Measurements from ENCODE around the gene CCNQ. TPM values are rescaled to one million over a fixed set of nuclear protein-coding genes. Genes with fewer than 3 reads are reported as not detected.

Gene CCNQ
- total RNA-seq, 4 donors from 2014 or later: 30.7 to 57.7 (median 51.4) TPM

DNA sequence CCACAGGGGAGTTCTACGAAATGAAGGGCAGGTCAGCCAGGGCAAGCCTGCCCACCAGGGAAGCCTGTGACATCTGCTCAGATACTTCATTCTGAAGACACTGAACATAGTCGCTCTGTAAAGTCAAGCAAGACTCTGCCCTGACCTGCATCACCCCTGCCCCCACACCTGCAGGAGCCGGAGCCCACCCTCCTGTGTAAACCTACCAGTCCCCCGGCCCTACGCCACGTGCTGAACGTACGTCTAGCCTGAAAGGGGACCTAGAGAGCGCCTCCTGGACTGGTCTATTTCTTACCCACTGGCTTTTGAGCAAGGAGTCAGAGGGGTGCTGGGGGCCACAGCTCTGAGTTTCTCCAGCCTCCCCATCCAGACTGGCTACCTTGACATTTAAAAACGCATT lies 11.6 kb downstream of the CCNQ start:
- Histone ChIP-seq H3K27ac (no peak overlapping the region), H3K9me3 (no peaks in the 10 kb centered on the region), H3K4me1 (no peaks in the 10 kb centered on the region), H3K4me3 (no peak overlapping the region), H3K36me3 (peaks cover 0 to 52% of the 10 kb centered on the region in 2 donors), H3K27me3 (no peaks in the 10 kb centered on the region)
- no peak for ATAC-seq
- WGBS, 2 donors (ENCODE audit: low coverage in 1 of 2): 73 to 100% methylated on average over 1 to 5 of the region's 10 CpGs
- no peak for TF ChIP-seq EP300 (IDR thresholded peaks at IDR 0.05)
- TF ChIP-seq POLR2AphosphoS5 (IDR thresholded peaks at IDR 0.05): no peak
- no peak for TF ChIP-seq POLR2A (IDR thresholded peaks at IDR 0.05)
- TF ChIP-seq, protein P1, sequence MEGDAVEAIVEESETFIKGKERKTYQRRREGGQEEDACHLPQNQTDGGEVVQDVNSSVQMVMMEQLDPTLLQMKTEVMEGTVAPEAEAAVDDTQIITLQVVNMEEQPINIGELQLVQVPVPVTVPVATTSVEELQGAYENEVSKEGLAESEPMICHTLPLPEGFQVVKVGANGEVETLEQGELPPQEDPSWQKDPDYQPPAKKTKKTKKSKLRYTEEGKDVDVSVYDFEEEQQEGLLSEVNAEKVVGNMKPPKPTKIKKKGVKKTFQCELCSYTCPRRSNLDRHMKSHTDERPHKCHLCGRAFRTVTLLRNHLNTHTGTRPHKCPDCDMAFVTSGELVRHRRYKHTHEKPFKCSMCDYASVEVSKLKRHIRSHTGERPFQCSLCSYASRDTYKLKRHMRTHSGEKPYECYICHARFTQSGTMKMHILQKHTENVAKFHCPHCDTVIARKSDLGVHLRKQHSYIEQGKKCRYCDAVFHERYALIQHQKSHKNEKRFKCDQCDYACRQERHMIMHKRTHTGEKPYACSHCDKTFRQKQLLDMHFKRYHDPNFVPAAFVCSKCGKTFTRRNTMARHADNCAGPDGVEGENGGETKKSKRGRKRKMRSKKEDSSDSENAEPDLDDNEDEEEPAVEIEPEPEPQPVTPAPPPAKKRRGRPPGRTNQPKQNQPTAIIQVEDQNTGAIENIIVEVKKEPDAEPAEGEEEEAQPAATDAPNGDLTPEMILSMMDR (IDR thresholded peaks at IDR 0.05): no peak

DNA sequence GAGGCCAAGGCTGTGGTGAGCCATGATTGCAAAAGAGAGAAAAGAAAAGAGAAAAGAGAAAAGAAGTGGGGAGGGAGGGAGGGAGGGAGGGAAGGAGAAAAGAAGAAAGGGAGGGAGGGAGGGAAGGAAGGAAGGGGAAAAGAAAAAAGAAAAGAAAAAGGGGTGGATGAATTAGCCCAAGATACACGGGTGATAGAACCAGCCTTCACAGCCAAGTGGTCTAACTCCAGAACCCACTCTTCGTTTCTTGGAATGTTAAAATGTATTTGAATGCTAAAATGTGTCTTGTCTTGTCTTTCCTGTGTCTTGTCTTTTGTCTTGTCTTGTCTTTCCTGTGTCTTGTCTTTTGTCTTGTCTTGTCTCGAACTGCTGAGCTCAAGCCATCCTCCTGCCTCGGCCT lies 13.1 kb downstream of the CCNQ start:
- Histone ChIP-seq H3K27ac (no peak overlapping the region), H3K4me3 (no peak overlapping the region), H3K9me3 (no peaks in the 10 kb centered on the region), H3K36me3 (peaks cover 0 to 36% of the 10 kb centered on the region in 2 donors), H3K4me1 (no peaks in the 10 kb centered on the region), H3K27me3 (no peaks in the 10 kb centered on the region)
- TF ChIP-seq, protein P1 (IDR thresholded peaks at IDR 0.05): no peak
- TF ChIP-seq EP300 (IDR thresholded peaks at IDR 0.05) (no peak), POLR2AphosphoS5 (IDR thresholded peaks at IDR 0.05) (no peak), POLR2A (IDR thresholded peaks at IDR 0.05) (no peak)
- ATAC-seq: no peak
- WGBS, 2 donors (ENCODE audit: low coverage in 1 of 2): 86 to 96% methylated on average over 3 to 4 of the region's 4 CpGs

DNA sequence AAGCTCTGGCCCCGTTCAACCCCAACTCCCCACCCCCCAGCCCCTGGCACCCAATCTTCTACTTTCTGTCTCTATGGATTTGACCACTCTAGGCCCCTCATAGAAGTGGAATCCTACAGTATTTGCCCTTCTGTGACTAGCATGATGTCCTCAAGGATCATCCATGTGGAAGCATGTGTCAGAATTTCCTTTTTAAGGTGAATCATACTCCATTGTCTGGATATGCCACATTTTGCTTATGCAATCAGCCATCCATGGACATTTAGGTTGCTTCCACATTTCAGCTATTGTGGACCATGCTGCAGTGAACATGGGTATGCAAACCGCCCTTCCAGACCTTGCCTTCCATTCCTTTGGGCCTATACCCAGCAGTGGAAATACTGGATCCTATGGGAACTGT lies 15.5 kb downstream of the CCNQ start:
- Histone ChIP-seq H3K27me3 (no peaks in the 10 kb centered on the region), H3K4me1 (no peaks in the 10 kb centered on the region), H3K36me3 (peaks cover 0 to 16% of the 10 kb centered on the region in 2 donors), H3K27ac (no peak overlapping the region), H3K9me3 (no peaks in the 10 kb centered on the region), H3K4me3 (no peak overlapping the region)
- 80 to 100% methylated on average over 1 of the region's 2 CpGs for WGBS, 2 donors (ENCODE audit: low coverage in 1 of 2)
- ATAC-seq: no peak
- TF ChIP-seq EP300 (IDR thresholded peaks at IDR 0.05) (no peak), POLR2A (IDR thresholded peaks at IDR 0.05) (no peak), POLR2AphosphoS5 (IDR thresholded peaks at IDR 0.05) (no peak)
- TF ChIP-seq, protein P1 (IDR thresholded peaks at IDR 0.05): no peak

DNA sequence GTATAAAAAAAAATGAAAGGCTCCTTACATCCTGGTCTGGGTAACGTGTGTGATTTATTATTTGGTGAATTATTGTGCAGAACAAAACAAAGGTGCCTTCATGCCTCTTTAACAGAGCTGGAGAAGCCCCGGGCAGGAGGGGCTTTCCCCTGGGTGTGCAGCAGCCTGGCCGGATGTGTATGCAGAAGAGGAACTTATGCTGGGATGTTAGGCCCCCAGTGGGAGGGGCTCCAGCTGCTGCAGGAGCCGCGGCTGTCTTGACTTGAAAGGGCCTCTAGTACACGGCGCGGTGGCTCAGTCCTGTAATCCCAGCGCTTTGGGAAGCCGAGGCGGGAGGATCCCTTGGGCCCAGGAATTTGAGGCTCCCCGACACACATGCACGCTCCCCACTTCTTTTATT lies 16.0 kb downstream of the CCNQ start:
- Histone ChIP-seq H3K27ac (no peak overlapping the region), H3K27me3 (no peaks in the 10 kb centered on the region), H3K4me3 (no peak overlapping the region), H3K9me3 (no peaks in the 10 kb centered on the region), H3K4me1 (no peaks in the 10 kb centered on the region), H3K36me3 (peaks cover 0 to 11% of the 10 kb centered on the region in 2 donors)
- TF ChIP-seq EP300 (IDR thresholded peaks at IDR 0.05): no peak
- TF ChIP-seq POLR2AphosphoS5 (IDR thresholded peaks at IDR 0.05): no peak
- TF ChIP-seq, protein P1 (IDR thresholded peaks at IDR 0.05): no peak
- TF ChIP-seq POLR2A (IDR thresholded peaks at IDR 0.05): no peak
- 20 to 61% methylated on average over 1 to 9 of the region's 13 CpGs for WGBS, 2 donors (ENCODE audit: low coverage in 1 of 2)
- no peak for ATAC-seq

DNA sequence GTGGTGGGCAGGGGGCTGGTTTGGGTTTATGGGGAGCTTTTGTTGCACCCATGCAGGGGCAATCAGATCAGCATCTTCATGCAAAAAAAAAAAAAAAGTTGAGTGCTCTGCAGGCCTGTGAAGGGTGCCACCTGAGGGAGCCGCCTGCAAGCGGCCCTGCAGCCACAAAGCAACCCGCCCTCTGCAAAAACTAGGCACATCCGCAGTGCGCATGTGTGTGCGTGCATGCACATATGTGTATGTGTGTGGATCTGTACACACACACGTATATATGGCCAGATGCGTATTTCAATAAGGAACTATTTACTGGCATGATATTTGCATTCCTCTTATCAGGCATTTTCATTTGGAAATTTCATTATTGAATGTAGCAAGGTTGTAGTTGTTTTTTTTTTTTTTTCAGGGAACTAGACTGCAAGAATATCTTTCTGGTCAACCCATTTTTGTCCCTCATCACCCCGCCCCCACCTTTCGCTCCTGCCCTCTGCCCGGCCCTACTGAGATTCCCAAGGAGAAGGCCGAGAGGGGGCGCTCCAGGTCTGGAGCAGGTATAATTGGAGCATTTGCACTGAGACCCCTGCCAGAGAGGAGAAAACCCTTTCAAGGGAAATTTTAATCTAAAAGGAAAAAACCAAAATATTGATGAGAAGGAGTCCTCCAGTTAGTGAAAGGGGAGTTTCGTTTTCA lies 18.1 kb downstream of the CCNQ start:
- no peak for TF ChIP-seq POLR2AphosphoS5 (IDR thresholded peaks at IDR 0.05)
- no peak for TF ChIP-seq EP300 (IDR thresholded peaks at IDR 0.05)
- TF ChIP-seq, protein P1 (IDR thresholded peaks at IDR 0.05): no peak
- no peak for TF ChIP-seq POLR2A (IDR thresholded peaks at IDR 0.05)
- no peaks in the 10 kb centered on the region for H3K4me1 ChIP-seq
- H3K4me3 ChIP-seq: no peak overlapping the region
- ATAC-seq: no peak
- no peak overlapping the region for H3K27ac ChIP-seq
- H3K9me3 ChIP-seq: no peaks in the 10 kb centered on the region
- H3K27me3 ChIP-seq: no peaks in the 10 kb centered on the region
- WGBS, 2 donors (ENCODE audit: low coverage in 1 of 2): 81 to 87% methylated on average over 3 to 6 of the region's 14 CpGs
- H3K36me3 ChIP-seq: no peaks in the 10 kb centered on the region

Data from gastroesophageal sphincter (tissue), 4 donors.